C4-2B (cell line): Measurements from ENCODE around the gene SKA2.

Experiments used
- ZFX ChIP-seq: fragments of 450-650 bp; IDR thresholded peaks from 2 replicates; pipeline ENCODE4 v1.6.1; 2017
- TF ChIP-seq, protein P1 (sequence below): fragments of 450-650 bp; conservative IDR thresholded peaks from 2 replicates; pipeline ENCODE4 v1.5.1; 2017; ENCODE audit warnings: mild to moderate bottlenecking

GRCh38 chr17:59178266-59178985 is 23.4 kb upstream of the SKA2 start:
- TF ChIP-seq, protein P1, sequence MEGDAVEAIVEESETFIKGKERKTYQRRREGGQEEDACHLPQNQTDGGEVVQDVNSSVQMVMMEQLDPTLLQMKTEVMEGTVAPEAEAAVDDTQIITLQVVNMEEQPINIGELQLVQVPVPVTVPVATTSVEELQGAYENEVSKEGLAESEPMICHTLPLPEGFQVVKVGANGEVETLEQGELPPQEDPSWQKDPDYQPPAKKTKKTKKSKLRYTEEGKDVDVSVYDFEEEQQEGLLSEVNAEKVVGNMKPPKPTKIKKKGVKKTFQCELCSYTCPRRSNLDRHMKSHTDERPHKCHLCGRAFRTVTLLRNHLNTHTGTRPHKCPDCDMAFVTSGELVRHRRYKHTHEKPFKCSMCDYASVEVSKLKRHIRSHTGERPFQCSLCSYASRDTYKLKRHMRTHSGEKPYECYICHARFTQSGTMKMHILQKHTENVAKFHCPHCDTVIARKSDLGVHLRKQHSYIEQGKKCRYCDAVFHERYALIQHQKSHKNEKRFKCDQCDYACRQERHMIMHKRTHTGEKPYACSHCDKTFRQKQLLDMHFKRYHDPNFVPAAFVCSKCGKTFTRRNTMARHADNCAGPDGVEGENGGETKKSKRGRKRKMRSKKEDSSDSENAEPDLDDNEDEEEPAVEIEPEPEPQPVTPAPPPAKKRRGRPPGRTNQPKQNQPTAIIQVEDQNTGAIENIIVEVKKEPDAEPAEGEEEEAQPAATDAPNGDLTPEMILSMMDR = no peak
- no peak for TF ChIP-seq ZFX
